H1 (cell line): Measurements from ENCODE around the gene SSNA1. TPM values are rescaled to one million over a fixed set of nuclear protein-coding genes. Genes with fewer than 3 reads are reported as not detected.
A peak's percentile ranks its signal among the peaks of the same experiment; 100 is the strongest.

Experiments
- CTCF ChIA-PET: fragments of 300-600 bp; sonication (Branson Sonifier 250); formaldehyde crosslinking; loops from one replicate; lab custom pipeline; 2021; ENCODE audit not compliant: partially characterized antibody; lab: Charles Lee
- POLR2A ChIA-PET: fragments of 300-600 bp; sonication (Branson Sonifier 250); formaldehyde crosslinking; loops from one replicate; lab custom pipeline; 2021; ENCODE audit warnings: inconsistent platforms; ENCODE audit not compliant: partially characterized antibody; lab: Charles Lee
- DNase-seq, 2 experiments: peaks; one replicate each; pipeline versions ENCODE4 v3.0.0 to v3.0.0-alpha.2; 2010 to 2022; ENCODE audit warnings: low spot score in 2 of 2, low read depth in 1 of 2, mixed read lengths in 1 of 2
- FAIRE-seq: peaks from 2 replicates; lab custom pipeline; 2011; peaks lifted over from hg19 to GRCh38; lab: Jason Lieb, UNC
- H2AFZ ChIP-seq: 2 replicates; pipeline ENCODE4 v1.8.1; 2012; ENCODE audit warnings: low read length, inconsistent platforms
- H2AK5ac ChIP-seq: 2 replicates; pipeline ENCODE4 v1.6.1; 2013; ENCODE audit warnings: low read depth, low read length
- H2BK120ac ChIP-seq: replicated peaks from 2 replicates; pipeline ENCODE3; 2013; ENCODE audit warnings: low read depth, low read length, inconsistent platforms
- H2BK12ac ChIP-seq: 2 replicates; pipeline ENCODE4 v1.6.1; 2013; ENCODE audit warnings: low read depth, low read length
- H2BK15ac ChIP-seq: 2 replicates; pipeline ENCODE4 v1.6.1; 2013; ENCODE audit warnings: low read length
- H2BK20ac ChIP-seq: 2 replicates; pipeline ENCODE4 v1.6.1; 2013; ENCODE audit warnings: low read length
- H2BK5ac ChIP-seq: 2 replicates; pipeline ENCODE4 v1.6.1; 2013; ENCODE audit warnings: low read depth, low read length
- H3K14ac ChIP-seq: 2 replicates; pipeline ENCODE4 v1.6.1; 2013; ENCODE audit warnings: inconsistent platforms; ENCODE audit not compliant: insufficient read length
- H3K18ac ChIP-seq: 2 replicates; pipeline ENCODE4 v1.6.1; 2013; ENCODE audit warnings: low read length; ENCODE audit errors: extremely low read depth
- H3K23ac ChIP-seq: 2 replicates; pipeline ENCODE4 v1.6.1; 2013; ENCODE audit warnings: inconsistent platforms; ENCODE audit not compliant: insufficient read length
- H3K23me2 ChIP-seq: 2 replicates; pipeline ENCODE4 v1.6.1; 2013; ENCODE audit warnings: low read depth, low read length
- H3K27ac ChIP-seq: 2 replicates; pipeline ENCODE4 v1.6.1; 2011; ENCODE audit warnings: low read depth, low read length, inconsistent platforms
- H3K27me3 ChIP-seq, 4 experiments: replicated peaks in 1 of 4; 1 replicate in 1 of 4; 2 replicates in 3 of 4; pipeline versions ENCODE4 v1.6.1 to v1.8.1; 2011 to 2013; ENCODE audit warnings: low read length in 3 of 4, mild to moderate bottlenecking in 3 of 4, inconsistent platforms in 2 of 4, mixed read lengths in 2 of 4, moderate library complexity in 1 of 4; ENCODE audit not compliant: control insufficient read depth in 3 of 4, insufficient read depth in 3 of 4; ENCODE audit errors: extremely low read depth in 1 of 4
- H3K36me3 ChIP-seq, 4 experiments: 2 replicates each; pipeline versions ENCODE4 v1.6.1 to v1.8.1; 2011 to 2013; ENCODE audit warnings: mild to moderate bottlenecking in 4 of 4, low read length in 3 of 4, moderate library complexity in 2 of 4, control low read depth in 1 of 4, inconsistent platforms in 1 of 4; ENCODE audit not compliant: insufficient read depth in 4 of 4, control insufficient read depth in 2 of 4
- H3K4ac ChIP-seq: replicated peaks from 2 replicates; pipeline ENCODE3; 2013; ENCODE audit warnings: low read length, low read depth, mixed read lengths, inconsistent platforms; ENCODE audit not compliant: insufficient read length
- H3K4me1 ChIP-seq, 4 experiments: replicated peaks in 1 of 4; 1 replicate in 1 of 4; 2 replicates in 3 of 4; pipeline versions ENCODE4 v1.6.1 to v1.8.1; 2011 to 2013; ENCODE audit warnings: low read length in 3 of 4, inconsistent platforms in 2 of 4, mixed read lengths in 1 of 4; ENCODE audit not compliant: insufficient read depth in 4 of 4, control insufficient read depth in 3 of 4
- H3K4me2 ChIP-seq, 2 experiments: 2 replicates each; pipeline versions ENCODE4 v1.6.1 to v1.8.1; 2011 to 2013; ENCODE audit warnings: low read depth in 2 of 2, low read length in 2 of 2, control low read depth in 1 of 2, inconsistent platforms in 1 of 2, mild to moderate bottlenecking in 1 of 2; ENCODE audit not compliant: insufficient read depth in 1 of 2
- H3K4me3 ChIP-seq, 4 experiments: fragments of 200-600, 300-600 bp in 1 of 4; sonication (generic), shearing (Covaris generic), sonication (Bioruptor Twin) in 1 of 4; 2 replicates each; pipeline versions ENCODE4 v1.5.1 to v1.8.1; 2011 to 2016; ENCODE audit warnings: low read length in 4 of 4, low read depth in 3 of 4, control low read depth in 2 of 4, inconsistent platforms in 2 of 4, mild to moderate bottlenecking in 2 of 4, mixed read lengths in 1 of 4, moderate library complexity in 1 of 4; ENCODE audit not compliant: insufficient read depth in 2 of 4; ENCODE audit errors: extremely low read depth in 1 of 4
- H3K56ac ChIP-seq: replicated peaks from 2 replicates; pipeline ENCODE3; 2013; ENCODE audit warnings: low read depth, mild to moderate bottlenecking, mixed read lengths, low read length, inconsistent platforms; ENCODE audit not compliant: insufficient read length
- H3K79me1 ChIP-seq: 2 replicates; pipeline ENCODE4 v1.6.1; 2013; ENCODE audit warnings: low read depth, low read length, control low read depth
- H3K79me2 ChIP-seq, 2 experiments: 2 replicates each; pipeline versions ENCODE4 v1.6.1 to v1.8.1; 2012 to 2013; ENCODE audit warnings: low read length in 2 of 2, mild to moderate bottlenecking in 2 of 2, inconsistent platforms in 1 of 2; ENCODE audit not compliant: insufficient read depth in 2 of 2, control insufficient read depth in 1 of 2
- H3K9ac ChIP-seq, 4 experiments: replicated peaks in 1 of 4; 1 replicate in 1 of 4; 2 replicates in 3 of 4; pipeline versions ENCODE4 v1.6.1 to v1.8.1; 2011 to 2013; ENCODE audit warnings: low read depth in 3 of 4, low read length in 3 of 4, control low read depth in 2 of 4, mild to moderate bottlenecking in 2 of 4, moderate library complexity in 2 of 4, inconsistent platforms in 1 of 4; ENCODE audit errors: extremely low read depth in 1 of 4
- H3K9me3 ChIP-seq, 2 experiments: 2 replicates each; pipeline versions ENCODE4 v1.6.1 to v1.8.1; 2012 to 2013; ENCODE audit warnings: mild to moderate bottlenecking in 2 of 2, moderate library complexity in 2 of 2, control low read depth in 1 of 2, inconsistent platforms in 1 of 2, low read depth in 1 of 2, low read length in 1 of 2, mixed read lengths in 1 of 2; ENCODE audit not compliant: insufficient read depth in 2 of 2
- H4K20me1 ChIP-seq, 2 experiments: replicated peaks in 1 of 2; 2 replicates each; pipeline versions ENCODE3 to v1.8.1; 2011 to 2013; ENCODE audit warnings: inconsistent platforms in 2 of 2, low read length in 2 of 2, mild to moderate bottlenecking in 1 of 2; ENCODE audit not compliant: insufficient read depth in 2 of 2, control insufficient read depth in 1 of 2
- H4K5ac ChIP-seq: 2 replicates; pipeline ENCODE4 v1.6.1; 2013; ENCODE audit warnings: low read length, low read depth, mixed read lengths, inconsistent platforms; ENCODE audit not compliant: insufficient read length
- H4K8ac ChIP-seq: 2 replicates; pipeline ENCODE4 v1.8.0; 2013; ENCODE audit warnings: mild to moderate bottlenecking, moderate library complexity, low read length, inconsistent platforms; ENCODE audit not compliant: insufficient read depth; ENCODE audit errors: extremely low read depth
- H4K91ac ChIP-seq: replicated peaks from 2 replicates; pipeline ENCODE3; 2013; ENCODE audit warnings: low read length, mixed read lengths, inconsistent platforms; ENCODE audit not compliant: insufficient read length
- CHD1 ChIP-seq: IDR thresholded peaks from 2 replicates; pipeline ENCODE4 v1.6.1; 2012; ENCODE audit warnings: low read depth, low read length, improper control_type of control experiment
- CHD2 ChIP-seq: IDR thresholded peaks from 2 replicates; pipeline ENCODE4 v1.6.1; 2012; ENCODE audit warnings: low read length, improper control_type of control experiment
- SIRT6 ChIP-seq: IDR thresholded peaks from one replicate; pipeline ENCODE4 v1.7.1; 2012; ENCODE audit warnings: low read length, inconsistent platforms
- TAF7 ChIP-seq: optimal IDR thresholded peaks from 2 replicates; pipeline ENCODE3; 2011; ENCODE audit warnings: low read depth, mild to moderate bottlenecking, inconsistent platforms, low read length, moderate library complexity, borderline replicate concordance
- YY1 ChIP-seq: IDR thresholded peaks from 2 replicates; pipeline ENCODE4 v1.6.1; 2011; ENCODE audit warnings: low read depth, mild to moderate bottlenecking, low read length
- WGBS, 2 experiments: shearing (Covaris generic) in 1 of 2; methylation state at CpG; one replicate each; pipeline versions ENCODE4 v1.1.6 to v1.1.7; 2013 to 2015; ENCODE audit warnings: low lambda C conversion rate in 2 of 2, mixed read lengths in 2 of 2, inconsistent platforms in 1 of 2, low coverage in 1 of 2, missing lambda C conversion rate in 1 of 2; ENCODE audit not compliant: insufficient replicate concordance in 2 of 2, insufficient coverage in 1 of 2, insufficient read length in 1 of 2; ENCODE audit errors: extremely low coverage in 1 of 2, missing lambda C conversion rate in 1 of 2; 5-methylcytosine and 5-hydroxymethylcytosine counted together
- polyA plus RNA-seq, 7 experiments: library from polyadenylated mRNA; depleted of rRNA in 3 of 7; stranded (reverse) in 5 of 7; unstranded in 2 of 7; fragments of >200 nt in 5 of 7; fragments of 200-250 nt in 2 of 7; gene quantifications; 1 replicate in 5 of 7; 2 replicates in 1 of 7; 4 replicates in 1 of 7; pipeline versions ENCODE4 v1.2.1 to v1.2.3, GENCODE V29; 2011 to 2013; ENCODE audit warnings: missing spikeins in 2 of 7, mixed read lengths in 2 of 7
- total RNA-seq: library from RNA; stranded (reverse); fragmentation: NEBNext Ultra II Directional; extraction: Animal tissue kit (Norgen Biotek cat#: 25700); gene quantifications from 2 replicates; pipeline ENCODE4 v1.2.1, GENCODE V29; 2021

SSNA1 gene
- total and polyA plus RNA-seq, 2 of the 8 experiments (the other 6 are each of a cell fraction or from before 2014, with no cell fraction given) = 87.3 to 157 TPM

DNA sequence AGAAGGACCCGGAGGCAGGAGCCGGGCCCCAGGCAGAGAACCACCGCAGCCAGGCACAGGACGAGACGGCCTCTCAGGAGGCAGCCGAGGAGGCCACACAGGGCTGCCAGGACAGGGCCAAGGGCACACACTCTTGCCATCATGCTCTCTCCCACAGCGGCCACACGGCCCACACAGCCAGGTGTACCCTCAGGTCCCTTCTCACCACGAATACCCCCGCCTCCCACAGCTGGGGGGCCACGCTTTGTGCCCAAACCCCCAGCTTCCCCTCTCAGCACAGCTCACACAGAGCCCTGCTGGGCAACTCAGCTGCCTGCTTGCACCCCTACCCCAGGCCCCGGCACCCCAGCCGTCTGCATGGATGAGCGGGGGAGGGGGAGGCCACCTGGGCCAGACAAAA lies 5.3 kb downstream of the SSNA1 start:
- peaks cover 0 to 4% (median 1%) of the 10 kb centered on the region in 4 experiments; a peak in 2 of 8 replicates for H3K36me3 ChIP-seq
- H2BK5ac ChIP-seq = peak overlapping the region; percentile 60; the same call in 1 of the 2 replicates
- H3K4me3 ChIP-seq = no peak overlapping the region
- H3K4me2 ChIP-seq = no peak overlapping the region
- H2BK12ac ChIP-seq = no peak overlapping the region
- no peak overlapping the region for H3K27ac ChIP-seq
- no peak for TF ChIP-seq CHD2
- no peak for TF ChIP-seq CHD1
- TF ChIP-seq SIRT6 = no peak
- TF ChIP-seq YY1 = no peak
- TF ChIP-seq TAF7 = no peak
- peaks cover 2% of the 10 kb centered on the region; the same call in 1 of the 2 replicates for H3K23me2 ChIP-seq
- H3K27me3 ChIP-seq = no peaks in the 10 kb centered on the region
- DNase-seq = no peak
- no peak for FAIRE-seq
- 97% methylated on average over 11 of the region's 14 CpGs; no CpG with 5 or more reads in 1 of the 2 experiments for WGBS, 2 experiments
- peaks cover 0 to 29% of the 10 kb centered on the region in 2 experiments; a peak in 1 of 4 replicates for H3K79me2 ChIP-seq
- H2BK15ac ChIP-seq = no peak overlapping the region
- no peak overlapping the region for H4K8ac ChIP-seq
- no peak overlapping the region for H2BK20ac ChIP-seq
- H2AK5ac ChIP-seq = no peak overlapping the region
- no peak overlapping the region for H4K5ac ChIP-seq
- no peak overlapping the region for H3K9ac ChIP-seq
- no peak overlapping the region for H3K14ac ChIP-seq
- no peak overlapping the region for H3K23ac ChIP-seq
- H3K4me1 ChIP-seq = peaks cover 0 to 26% (median 11%) of the 10 kb centered on the region in 4 experiments; a peak in 6 of 7 replicates
- H3K9me3 ChIP-seq = no peaks in the 10 kb centered on the region
- ChIA-PET POLR2A (interaction anchor here (0.9 to 11.0 kb wide), 6 partner anchors 8 to 47 kb away, joined by 3 to 107 read pairs (median 4); partner anchors contain the start of genes NDOR1, TMEM203 and TUBB4B), CTCF (interaction anchor here (1.7 to 14.0 kb wide), 5 partner anchors 11 to 76 kb away, joined by 6 to 204 read pairs (median 16); partner anchors contain the start of genes CYSRT1, NDOR1, RNF208 and RNF224)
- H3K79me1 ChIP-seq = peaks cover 20% of the 10 kb centered on the region
- no peak overlapping the region for H3K18ac ChIP-seq
- no peak overlapping the region for H3K56ac ChIP-seq
- H2AFZ ChIP-seq = no peak overlapping the region
- H4K91ac ChIP-seq = no peak overlapping the region
- no peak overlapping the region for H2BK120ac ChIP-seq
- H4K20me1 ChIP-seq = peaks cover 15 to 33% of the 10 kb centered on the region in 2 experiments
- H3K4ac ChIP-seq = no peak overlapping the region
